ENCODE data around the gene UXT. TPM values are rescaled to one million over a fixed set of nuclear protein-coding genes. Genes with fewer than 3 reads are reported as not detected.

Gene UXT
- 106 TPM for polyA plus RNA-seq (2013, experiment 1 of 4)
- polyA plus RNA-seq (2013, experiment 2 of 4): 104 TPM
- polyA plus RNA-seq (2013, experiment 3 of 4): 99.5 TPM
- 127 TPM for polyA plus RNA-seq (2013, experiment 4 of 4)

DNA sequence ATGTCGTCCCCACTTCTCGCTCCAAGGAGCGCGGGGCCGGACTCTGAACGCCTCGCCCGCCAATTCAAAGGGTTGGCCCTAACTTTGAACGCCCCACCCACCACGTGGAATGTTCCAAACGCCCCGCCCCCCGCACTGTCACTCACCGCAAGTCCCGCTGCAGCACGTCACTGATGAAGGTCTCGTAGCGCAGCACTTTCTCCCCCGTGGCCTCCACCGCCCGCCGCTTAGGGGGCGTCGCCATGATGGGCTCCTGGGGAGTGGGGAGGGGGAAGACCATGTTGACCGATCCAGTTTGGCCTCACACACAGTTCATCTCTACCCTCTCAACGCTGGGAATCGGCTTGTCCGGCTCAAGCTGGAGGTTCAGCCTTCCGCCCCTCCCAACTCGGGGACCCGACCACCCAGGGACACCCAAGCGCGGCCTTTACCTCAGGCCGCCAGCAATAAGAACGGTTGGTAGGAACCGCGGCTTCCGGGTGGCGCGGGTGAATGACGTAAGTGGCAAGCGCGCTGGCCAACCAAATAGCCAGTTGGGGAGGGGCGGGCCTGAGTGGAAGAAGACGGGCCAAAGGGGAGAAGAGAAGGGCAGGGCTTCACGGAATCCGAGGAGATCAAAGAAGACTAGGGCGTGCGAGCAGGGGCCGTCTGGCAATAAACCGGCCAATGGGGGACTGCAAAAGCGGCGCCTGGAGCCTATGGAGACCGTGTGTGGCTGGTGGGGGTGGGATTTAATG lies at the start of gene UXT:
TSS of gene UXT (minus strand) at position 497 of the 737 bp plus-strand sequence. CDS start at position 244, 253 bp downstream.
- no peaks in the 10 kb centered on the region for H3K4me1 ChIP-seq (ENCODE audit: control insufficient read depth, insufficient read depth, low read length)
- WGBS, 2 experiments: 0 to 1% methylated on average over 49 to 54 of the region's 54 CpGs
- peaks cover 2% of the 10 kb centered on the region for H3K36me3 ChIP-seq (ENCODE audit: control insufficient read depth, insufficient read depth, low read length)
- no peaks in the 10 kb centered on the region for H3K27me3 ChIP-seq (ENCODE audit: control insufficient read depth, insufficient read depth, low read length, poor library complexity, severe bottlenecking)
- peak within 1 kb of the TSS; percentile 60 for H3K4me3 ChIP-seq (ENCODE audit: insufficient read depth, low read depth, low read length)
- H3K9me3 ChIP-seq (ENCODE audit: control insufficient read depth, low read length): no peaks in the 10 kb centered on the region
- peak within 1 kb of the TSS; percentile 96 for H3K27ac ChIP-seq (ENCODE audit: insufficient read depth, low read depth, low read length, poor library complexity, severe bottlenecking)

DNA sequence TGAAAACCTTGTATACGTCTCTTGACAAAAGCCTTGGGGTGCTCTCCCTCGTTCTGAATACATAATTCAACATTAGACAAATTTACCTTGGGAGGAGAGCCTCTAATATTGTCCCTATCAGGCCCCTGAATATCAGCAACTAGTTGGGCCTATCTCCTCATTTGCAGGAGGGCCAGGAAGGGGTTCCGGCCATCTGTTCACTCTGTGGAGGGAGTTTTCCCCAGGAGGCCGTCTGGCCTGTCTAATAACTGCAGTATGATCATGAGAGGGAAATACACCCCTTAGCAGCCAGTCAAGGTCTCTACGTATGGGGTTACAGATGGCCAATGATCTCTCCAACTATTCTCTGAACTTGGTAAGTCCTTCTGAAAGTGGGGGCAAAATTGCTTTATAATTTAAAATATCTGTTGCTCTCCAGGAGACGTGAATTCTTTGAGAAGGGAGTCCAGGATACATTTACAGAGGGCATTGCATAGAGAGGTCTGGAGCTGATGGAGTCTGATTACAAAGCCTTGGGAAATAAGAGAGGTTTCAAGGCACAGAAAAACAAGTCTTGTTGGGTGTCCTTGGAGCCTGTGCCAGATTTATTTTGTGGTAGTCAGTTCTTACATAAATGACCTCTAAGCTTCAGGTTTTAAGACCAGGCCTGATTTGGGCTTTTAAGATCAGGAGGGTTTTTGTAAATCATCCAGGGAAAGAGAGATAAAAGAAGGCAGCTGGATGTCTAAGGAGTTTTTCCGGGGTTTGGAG lies 48.2 kb upstream of the UXT start:
- Histone ChIP-seq H3K9me3 (ENCODE audit: control insufficient read depth, low read length) (no peaks in the 10 kb centered on the region), H3K36me3 (ENCODE audit: control insufficient read depth, insufficient read depth, low read length) (no peaks in the 10 kb centered on the region), H3K27ac (ENCODE audit: insufficient read depth, low read depth, low read length, poor library complexity, severe bottlenecking) (no peak overlapping the region), H3K4me1 (ENCODE audit: control insufficient read depth, insufficient read depth, low read length) (no peaks in the 10 kb centered on the region), H3K4me3 (ENCODE audit: insufficient read depth, low read depth, low read length) (no peak overlapping the region), H3K27me3 (ENCODE audit: control insufficient read depth, insufficient read depth, low read length, poor library complexity, severe bottlenecking) (no peaks in the 10 kb centered on the region)
- WGBS, 2 experiments: 90 to 91% methylated on average over 7 of the region's 7 CpGs

- no peaks in the 10 kb centered on the region for H3K36me3 ChIP-seq (ENCODE audit: control insufficient read depth, insufficient read depth, low read length)
- H3K27ac ChIP-seq (ENCODE audit: insufficient read depth, low read depth, low read length, poor library complexity, severe bottlenecking): no peak overlapping the region
- H3K9me3 ChIP-seq (ENCODE audit: control insufficient read depth, low read length): no peaks in the 10 kb centered on the region
- 88 to 100% methylated on average over 3 of the region's 3 CpGs for WGBS, 2 experiments
- no peak overlapping the region for H3K4me3 ChIP-seq (ENCODE audit: insufficient read depth, low read depth, low read length)
- H3K4me1 ChIP-seq (ENCODE audit: control insufficient read depth, insufficient read depth, low read length): no peaks in the 10 kb centered on the region
- H3K27me3 ChIP-seq (ENCODE audit: control insufficient read depth, insufficient read depth, low read length, poor library complexity, severe bottlenecking): no peaks in the 10 kb centered on the region
Measured at GRCh38 chrX:47706575-47706974, 47.6 kb upstream of the UXT start.

- no peak overlapping the region for H3K27ac ChIP-seq (ENCODE audit: insufficient read depth, low read depth, low read length, poor library complexity, severe bottlenecking)
- no peaks in the 10 kb centered on the region for H3K36me3 ChIP-seq (ENCODE audit: control insufficient read depth, insufficient read depth, low read length)
- H3K4me3 ChIP-seq (ENCODE audit: insufficient read depth, low read depth, low read length): no peak overlapping the region
- no peaks in the 10 kb centered on the region for H3K4me1 ChIP-seq (ENCODE audit: control insufficient read depth, insufficient read depth, low read length)
- no peaks in the 10 kb centered on the region for H3K27me3 ChIP-seq (ENCODE audit: control insufficient read depth, insufficient read depth, low read length, poor library complexity, severe bottlenecking)
- no peaks in the 10 kb centered on the region for H3K9me3 ChIP-seq (ENCODE audit: control insufficient read depth, low read length)
- WGBS, 2 experiments: 76 to 80% methylated on average over 5 of the region's 5 CpGs
Measured at GRCh38 chrX:47704736-47705135, 45.8 kb upstream of the UXT start.

GRCh38 chrX:47697181-47697580 lies 38.2 kb upstream of the UXT start:
- H3K9me3 ChIP-seq (ENCODE audit: control insufficient read depth, low read length): no peaks in the 10 kb centered on the region
- H3K4me1 ChIP-seq (ENCODE audit: control insufficient read depth, insufficient read depth, low read length): no peaks in the 10 kb centered on the region
- no peak overlapping the region for H3K4me3 ChIP-seq (ENCODE audit: insufficient read depth, low read depth, low read length)
- H3K36me3 ChIP-seq (ENCODE audit: control insufficient read depth, insufficient read depth, low read length): no peaks in the 10 kb centered on the region
- no peaks in the 10 kb centered on the region for H3K27me3 ChIP-seq (ENCODE audit: control insufficient read depth, insufficient read depth, low read length, poor library complexity, severe bottlenecking)
- no peak overlapping the region for H3K27ac ChIP-seq (ENCODE audit: insufficient read depth, low read depth, low read length, poor library complexity, severe bottlenecking)
- 88 to 100% methylated on average over 1 of the region's 1 CpG for WGBS, 2 experiments

DNA sequence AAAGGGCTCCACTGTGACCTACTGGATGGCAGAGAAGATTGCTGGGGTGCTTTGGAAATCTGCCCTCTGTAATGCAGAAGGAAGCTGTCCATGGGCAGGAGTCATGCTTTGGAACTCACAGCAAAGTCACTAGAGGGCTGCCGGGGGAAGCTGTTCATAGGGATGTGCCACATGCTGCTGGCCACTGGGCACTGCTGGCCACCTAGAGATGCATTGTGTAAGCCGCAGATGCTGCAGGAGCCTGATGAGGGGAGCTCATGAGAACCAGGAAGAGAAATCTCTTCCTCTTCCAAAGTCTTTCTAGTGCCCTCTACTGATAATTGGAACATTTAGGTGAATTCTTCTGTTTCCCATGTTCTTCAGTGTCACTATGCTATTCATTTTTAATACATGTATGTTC lies 31.2 kb upstream of the UXT start:
- no peak overlapping the region for H3K27ac ChIP-seq (ENCODE audit: insufficient read depth, low read depth, low read length, poor library complexity, severe bottlenecking)
- no peaks in the 10 kb centered on the region for H3K9me3 ChIP-seq (ENCODE audit: control insufficient read depth, low read length)
- WGBS, 2 experiments: 61 to 64% methylated on average over 2 of the region's 2 CpGs
- H3K27me3 ChIP-seq (ENCODE audit: control insufficient read depth, insufficient read depth, low read length, poor library complexity, severe bottlenecking): no peaks in the 10 kb centered on the region
- no peak overlapping the region for H3K4me3 ChIP-seq (ENCODE audit: insufficient read depth, low read depth, low read length)
- no peaks in the 10 kb centered on the region for H3K36me3 ChIP-seq (ENCODE audit: control insufficient read depth, insufficient read depth, low read length)
- no peaks in the 10 kb centered on the region for H3K4me1 ChIP-seq (ENCODE audit: control insufficient read depth, insufficient read depth, low read length)

- no peak overlapping the region for H3K27ac ChIP-seq (ENCODE audit: insufficient read depth, low read depth, low read length, poor library complexity, severe bottlenecking)
- H3K36me3 ChIP-seq (ENCODE audit: control insufficient read depth, insufficient read depth, low read length): no peaks in the 10 kb centered on the region
- no peak overlapping the region for H3K4me3 ChIP-seq (ENCODE audit: insufficient read depth, low read depth, low read length)
- no peaks in the 10 kb centered on the region for H3K27me3 ChIP-seq (ENCODE audit: control insufficient read depth, insufficient read depth, low read length, poor library complexity, severe bottlenecking)
- H3K4me1 ChIP-seq (ENCODE audit: control insufficient read depth, insufficient read depth, low read length): no peaks in the 10 kb centered on the region
- H3K9me3 ChIP-seq (ENCODE audit: control insufficient read depth, low read length): no peaks in the 10 kb centered on the region
- 46 to 55% methylated on average over 6 of the region's 6 CpGs for WGBS, 2 experiments
Measured at GRCh38 chrX:47687263-47687662, 28.3 kb upstream of the UXT start.

GRCh38 chrX:47683829-47684205 lies 24.8 kb upstream of the UXT start:
- Histone ChIP-seq H3K27ac (ENCODE audit: insufficient read depth, low read depth, low read length, poor library complexity, severe bottlenecking) (no peak overlapping the region), H3K4me3 (ENCODE audit: insufficient read depth, low read depth, low read length) (no peak overlapping the region), H3K36me3 (ENCODE audit: control insufficient read depth, insufficient read depth, low read length) (no peaks in the 10 kb centered on the region), H3K4me1 (ENCODE audit: control insufficient read depth, insufficient read depth, low read length) (no peaks in the 10 kb centered on the region), H3K27me3 (ENCODE audit: control insufficient read depth, insufficient read depth, low read length, poor library complexity, severe bottlenecking) (no peaks in the 10 kb centered on the region), H3K9me3 (ENCODE audit: control insufficient read depth, low read length) (no peaks in the 10 kb centered on the region)
- WGBS, 2 experiments: 70 to 100% methylated on average over 2 of the region's 3 CpGs

DNA sequence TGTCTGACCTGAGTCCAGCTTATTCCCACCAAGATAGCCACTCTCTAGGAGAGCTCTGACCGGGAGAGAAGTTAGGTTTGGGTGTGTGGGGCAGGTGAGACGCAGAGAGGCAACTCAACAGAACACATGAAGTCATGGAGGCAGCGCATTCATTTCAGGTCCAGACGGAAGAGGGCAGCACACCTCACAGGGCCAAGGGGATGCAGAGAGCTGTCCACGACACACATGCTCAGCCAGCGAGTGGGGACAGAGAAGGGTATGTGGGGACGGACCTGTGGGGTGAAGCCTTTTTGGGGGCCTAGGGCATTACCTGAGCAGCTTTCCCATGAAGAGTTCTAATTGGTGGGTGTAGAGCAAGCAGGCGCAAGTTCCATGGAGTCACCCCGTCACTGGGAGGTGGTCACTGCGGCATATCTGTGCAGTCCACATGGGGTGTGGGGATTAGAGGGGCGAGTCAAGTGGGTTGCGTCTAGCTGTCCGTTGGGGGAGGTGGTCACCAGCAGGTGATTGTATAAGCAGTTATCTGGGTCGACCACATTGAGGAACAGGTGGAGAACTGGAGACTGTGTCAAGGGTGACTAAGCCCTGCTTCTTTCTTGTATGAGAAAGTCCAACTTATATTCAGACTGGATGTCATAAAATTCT lies 24.3 kb upstream of the UXT start:
- Histone ChIP-seq H3K4me1 (ENCODE audit: control insufficient read depth, insufficient read depth, low read length) (no peaks in the 10 kb centered on the region), H3K4me3 (ENCODE audit: insufficient read depth, low read depth, low read length) (no peak overlapping the region), H3K9me3 (ENCODE audit: control insufficient read depth, low read length) (no peaks in the 10 kb centered on the region), H3K27me3 (ENCODE audit: control insufficient read depth, insufficient read depth, low read length, poor library complexity, severe bottlenecking) (no peaks in the 10 kb centered on the region), H3K36me3 (ENCODE audit: control insufficient read depth, insufficient read depth, low read length) (no peaks in the 10 kb centered on the region), H3K27ac (ENCODE audit: insufficient read depth, low read depth, low read length, poor library complexity, severe bottlenecking) (no peak overlapping the region)
- 84 to 85% methylated on average over 14 of the region's 14 CpGs for WGBS, 2 experiments
